ENCODE data around the gene CYP4F12.
"Not testable (repeated sequence)": the region's sequence is repeated elsewhere in the genome, so short reads cannot be mapped to it uniquely, and the experiment has no call there.

The CYP4F12 gene

GRCh38 chr19:15650123-15650522 is 22.8 kb upstream of the CYP4F12 start:
- not testable (repeated sequence) for DNase-seq (ENCODE audit: low read depth in 3 of 3)

DNA sequence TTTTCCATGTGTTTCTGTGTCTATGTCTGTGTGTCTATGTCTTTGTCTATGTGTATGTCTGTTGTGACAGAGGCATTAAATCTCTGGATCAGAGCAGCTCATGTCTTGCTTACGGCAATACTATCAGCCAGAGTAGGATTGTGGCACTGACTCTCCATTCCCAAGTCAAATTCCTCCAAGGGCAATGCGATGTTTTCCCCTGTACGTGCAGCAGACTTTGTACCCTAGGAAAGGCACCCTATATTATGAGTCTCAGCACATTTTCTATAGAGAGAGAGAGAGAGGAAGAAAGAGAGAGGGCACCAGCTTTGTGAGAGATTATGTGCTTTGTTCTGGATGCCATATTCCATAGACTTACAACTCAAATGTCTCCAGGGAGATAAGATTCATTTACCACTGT is 21.1 kb upstream of the CYP4F12 start:
- DNase-seq (ENCODE audit: low read depth in 3 of 3): no peak

DNA sequence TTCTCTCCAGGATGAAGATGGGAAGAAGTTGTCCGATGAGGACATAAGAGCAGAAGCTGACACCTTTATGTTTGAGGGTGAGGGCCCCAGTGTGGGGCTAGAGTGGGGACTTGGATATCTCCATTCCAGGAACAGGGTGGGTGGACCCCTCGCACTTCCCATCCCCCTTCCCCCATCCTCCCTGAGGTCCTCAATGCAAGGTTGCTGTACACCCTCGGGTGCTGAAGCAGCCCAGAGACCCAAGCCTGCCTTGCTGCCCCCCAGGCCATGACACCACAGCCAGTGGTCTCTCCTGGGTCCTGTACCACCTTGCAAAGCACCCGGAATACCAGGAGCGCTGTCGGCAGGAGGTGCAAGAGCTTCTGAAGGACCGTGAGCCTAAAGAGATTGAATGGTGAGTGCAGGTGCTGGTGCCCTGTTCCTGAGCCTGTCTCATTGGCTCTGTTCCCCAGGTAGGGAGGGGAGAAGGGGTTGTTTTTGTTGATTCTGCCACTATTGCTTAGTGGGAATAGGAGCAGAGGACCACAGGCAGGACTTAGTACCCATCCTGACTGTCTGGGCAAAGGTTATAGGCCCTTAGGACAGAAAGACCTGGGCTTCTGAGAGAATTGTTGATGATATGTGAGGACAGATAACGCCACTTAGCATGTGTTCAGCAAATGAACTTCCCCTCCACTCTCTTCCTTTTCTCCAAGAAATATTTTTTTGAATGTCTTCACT is 20.2 kb upstream of the CYP4F12 start:
- no peak for DNase-seq (ENCODE audit: low read depth in 3 of 3)

DNA sequence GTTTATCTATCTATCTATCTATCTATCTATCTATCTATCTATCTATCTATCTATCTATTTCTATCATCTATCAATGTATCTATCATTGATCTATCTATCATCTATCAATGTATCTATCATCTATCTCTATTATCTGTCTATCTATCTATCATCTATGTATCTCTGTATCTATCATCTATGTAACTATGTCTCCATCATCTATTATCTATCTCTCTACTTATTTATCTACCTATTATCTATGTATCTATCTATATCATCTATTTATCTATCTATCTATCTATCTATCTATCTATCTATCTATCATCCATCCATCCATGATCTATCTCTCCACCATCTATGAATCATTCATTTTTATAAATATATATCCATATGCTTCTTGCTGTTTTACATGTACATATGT is 16.4 kb upstream of the CYP4F12 start:
- no peak for DNase-seq (ENCODE audit: low read depth in 3 of 3)

DNA sequence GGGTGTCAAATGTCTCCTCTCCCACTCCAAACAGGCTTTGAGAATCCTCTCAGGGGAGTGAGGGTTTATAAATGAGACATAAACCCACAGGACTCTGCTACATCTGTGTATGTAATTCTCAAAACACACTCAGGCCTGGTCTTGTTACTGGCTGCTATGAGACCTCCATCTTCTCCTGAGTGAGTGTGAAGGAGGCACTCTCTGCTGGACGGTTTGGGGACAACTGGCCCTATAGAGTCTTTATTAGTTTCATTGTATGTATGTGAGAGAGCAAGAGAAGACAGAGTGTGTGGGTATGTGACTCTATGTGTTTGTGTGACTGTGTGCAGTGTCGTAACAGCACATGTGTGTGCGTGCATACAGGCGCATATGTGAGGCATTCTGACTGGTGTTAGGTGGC is 9.6 kb upstream of the CYP4F12 start:
- no peak for DNase-seq (ENCODE audit: low read depth in 3 of 3)

DNA sequence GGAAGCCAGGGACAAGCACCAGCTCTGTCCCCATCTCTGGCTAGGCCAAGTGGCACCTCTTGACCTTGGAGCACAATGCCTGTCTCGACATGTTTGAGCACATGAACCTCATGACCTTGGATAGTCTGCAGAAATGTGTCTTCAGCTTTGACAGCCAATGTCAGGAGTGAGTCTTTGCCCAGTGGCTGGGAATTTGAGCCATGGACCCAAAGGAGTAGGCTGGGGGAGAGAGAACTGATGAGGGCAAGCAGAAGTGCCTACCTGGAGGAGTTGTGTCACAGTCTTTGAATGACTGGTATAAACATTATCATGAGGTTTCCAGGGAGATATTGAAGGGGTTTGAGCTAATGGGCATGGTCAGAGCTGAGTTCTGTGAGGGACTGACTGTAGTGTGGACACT is 6.7 kb upstream of the CYP4F12 start:
- no peak for DNase-seq (ENCODE audit: low read depth in 3 of 3)

GRCh38 chr19:15666883-15667282 is 6.0 kb upstream of the CYP4F12 start:
- no peak for DNase-seq (ENCODE audit: low read depth in 3 of 3)

- no peak for DNase-seq (ENCODE audit: low read depth in 3 of 3)
Observed at GRCh38 chr19:15669440-15669839, 3.4 kb upstream of the CYP4F12 start.

- no peak for DNase-seq (ENCODE audit: low read depth in 3 of 3)
Observed at GRCh38 chr19:15669891-15670290, 3.0 kb upstream of the CYP4F12 start.

GRCh38 chr19:15671237-15671821 is 1.6 kb upstream of the CYP4F12 start:
- no peak for DNase-seq (ENCODE audit: low read depth in 3 of 3)

- DNase-seq (ENCODE audit: low read depth in 3 of 3): no peak
Observed at GRCh38 chr19:15671891-15672579, 852 bp upstream of the CYP4F12 start.

GRCh38 chr19:15673176-15673654 is 328 bp downstream of the CYP4F12 start:
- no peak for DNase-seq (ENCODE audit: low read depth in 3 of 3)

GRCh38 chr19:15675560-15675959 is 2.7 kb downstream of the CYP4F12 start:
- no peak for DNase-seq (ENCODE audit: low read depth in 3 of 3)

DNA sequence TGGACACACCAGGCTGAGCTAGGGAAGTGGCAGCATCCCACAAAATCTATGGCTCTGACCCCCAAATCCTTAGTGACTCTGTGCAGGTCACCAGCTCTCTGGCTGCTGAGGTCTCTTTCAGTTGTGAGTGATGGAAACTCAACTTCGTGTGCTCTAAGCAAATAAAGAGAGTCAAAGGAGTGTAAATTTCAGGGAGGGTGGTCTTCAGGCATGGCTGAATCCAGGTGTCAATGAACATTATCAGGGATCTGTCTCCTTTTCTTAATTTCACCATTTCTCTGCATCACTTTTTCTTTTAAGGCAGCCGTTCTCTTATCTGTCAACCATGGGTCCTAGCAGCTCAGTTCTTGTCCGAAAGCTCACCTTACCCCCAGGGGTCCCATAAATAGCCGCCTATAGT is 6.2 kb downstream of the CYP4F12 start:
- DNase-seq (ENCODE audit: low read depth in 3 of 3): no peak

DNA sequence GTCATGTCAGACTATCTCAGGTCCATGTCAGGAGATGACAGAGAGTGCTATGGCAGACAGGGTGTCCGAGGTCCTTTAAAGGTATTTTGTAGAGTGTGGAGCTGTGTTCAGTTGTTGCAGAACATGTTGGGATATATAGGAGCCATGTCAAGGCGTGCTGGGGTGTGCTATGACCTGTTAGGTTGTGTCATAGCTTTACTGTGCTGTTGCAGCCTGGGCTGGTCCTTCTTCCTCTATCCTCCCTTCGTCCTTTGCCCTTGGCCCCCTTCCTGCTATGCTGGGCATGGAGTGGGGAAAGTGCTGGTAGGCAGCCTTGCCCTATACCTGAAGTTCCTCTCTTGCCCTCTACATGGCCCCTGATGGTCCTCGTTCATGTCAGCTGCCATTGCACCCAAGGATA is 7.0 kb downstream of the CYP4F12 start:
- DNase-seq (ENCODE audit: low read depth in 3 of 3): not testable (repeated sequence)

- no peak for DNase-seq (ENCODE audit: low read depth in 3 of 3)
Observed at GRCh38 chr19:15680478-15681322, 7.8 kb downstream of the CYP4F12 start.

DNA sequence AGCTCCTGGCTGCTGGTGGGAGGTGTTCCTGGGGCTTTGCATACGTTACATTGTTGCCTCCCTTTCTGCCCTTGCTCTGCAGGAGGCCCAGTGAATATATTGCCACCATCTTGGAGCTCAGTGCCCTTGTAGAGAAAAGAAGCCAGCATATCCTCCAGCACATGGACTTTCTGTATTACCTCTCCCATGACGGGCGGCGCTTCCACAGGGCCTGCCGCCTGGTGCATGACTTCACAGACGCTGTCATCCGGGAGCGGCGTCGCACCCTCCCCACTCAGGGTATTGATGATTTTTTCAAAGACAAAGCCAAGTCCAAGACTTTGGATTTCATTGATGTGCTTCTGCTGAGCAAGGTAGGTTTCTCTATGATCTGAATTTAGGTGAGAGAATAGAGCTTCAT is 10.5 kb downstream of the CYP4F12 start:
- DNase-seq (ENCODE audit: low read depth in 3 of 3): no peak

DNA sequence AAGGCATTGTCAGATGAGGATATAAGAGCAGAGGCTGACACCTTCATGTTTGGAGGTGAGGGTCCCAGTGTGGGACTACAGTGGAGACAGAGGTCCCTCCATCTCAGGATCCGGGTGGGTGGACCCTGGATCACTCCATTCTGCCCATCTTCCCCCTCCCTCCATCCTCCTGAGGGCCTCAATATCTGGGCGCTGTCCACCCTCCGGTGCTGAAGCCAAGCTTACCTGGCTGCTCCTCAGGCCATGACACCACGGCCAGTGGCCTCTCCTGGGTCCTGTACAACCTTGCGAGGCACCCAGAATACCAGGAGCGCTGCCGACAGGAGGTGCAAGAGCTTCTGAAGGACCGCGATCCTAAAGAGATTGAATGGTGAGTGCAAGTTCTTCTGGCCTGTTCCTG is 11.9 kb downstream of the CYP4F12 start:
- no peak for DNase-seq (ENCODE audit: low read depth in 3 of 3)

DNA sequence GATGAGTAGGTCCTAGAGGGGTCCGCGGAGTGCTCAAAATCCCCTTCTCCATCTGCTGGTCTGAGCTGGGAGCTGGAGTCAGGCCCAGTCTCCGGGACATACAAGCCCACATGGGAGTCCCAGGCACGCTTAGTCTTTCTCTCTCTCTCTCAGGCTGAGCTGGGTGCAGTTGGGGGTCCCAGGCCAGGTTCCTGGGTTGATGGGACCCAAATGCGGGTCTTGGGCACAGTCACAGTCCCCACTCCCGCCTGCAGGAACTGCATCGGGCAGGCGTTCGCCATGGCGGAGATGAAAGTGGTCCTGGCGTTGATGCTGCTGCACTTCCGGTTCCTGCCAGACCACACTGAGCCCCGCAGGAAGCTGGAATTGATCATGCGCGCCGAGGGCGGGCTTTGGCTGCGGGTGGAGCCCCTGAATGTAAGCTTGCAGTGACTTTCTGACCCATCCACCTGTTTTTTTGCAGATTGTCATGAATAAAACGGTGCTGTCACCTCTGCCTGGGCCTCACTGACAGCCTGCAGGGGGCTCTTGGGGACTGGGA is 23.8 kb downstream of the CYP4F12 start:
- no peak for DNase-seq (ENCODE audit: low read depth in 3 of 3)

DNA sequence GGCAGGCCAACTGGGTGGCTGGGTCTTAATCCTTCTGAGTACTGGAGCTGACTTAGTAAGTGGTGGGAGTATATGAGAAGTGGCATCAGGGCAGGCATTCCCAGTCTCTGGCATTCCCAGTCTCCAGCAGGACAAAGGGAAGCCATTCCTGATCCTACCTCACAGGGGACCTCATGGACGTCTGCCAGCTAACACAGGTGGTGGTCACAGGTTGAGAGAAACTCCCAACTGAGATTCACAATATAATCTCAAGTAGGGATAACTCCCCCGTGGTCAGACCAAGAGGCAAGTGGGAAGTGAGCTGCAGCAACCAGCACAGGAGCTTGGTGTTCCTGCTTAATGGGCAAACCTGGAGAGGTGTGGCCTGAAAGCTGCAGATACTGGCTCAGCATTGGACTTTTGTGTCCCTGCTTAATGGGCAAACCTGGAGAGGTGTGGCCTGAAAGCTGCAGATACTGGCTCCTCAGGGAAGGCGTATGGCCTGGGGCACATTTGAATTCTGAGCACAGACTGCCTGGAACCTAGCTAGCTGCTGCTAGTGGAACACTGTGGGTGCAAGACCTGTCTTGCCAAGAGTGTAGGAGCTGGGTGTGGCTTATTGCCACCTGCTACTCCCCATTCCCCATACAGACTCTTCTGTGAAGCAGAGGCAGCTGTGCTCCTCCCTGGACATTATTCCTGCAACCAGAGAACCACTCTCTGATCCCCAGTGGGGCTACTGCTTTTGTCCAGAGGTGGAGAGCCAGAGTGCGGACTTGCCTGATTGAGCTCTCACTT is 29.1 kb downstream of the CYP4F12 start:
- no peak for DNase-seq (ENCODE audit: low read depth in 3 of 3)

GRCh38 chr19:15702534-15702930 is 29.6 kb downstream of the CYP4F12 start:
- DNase-seq (ENCODE audit: low read depth in 3 of 3): no peak

Measured in stimulated activated CD4-positive, alpha-beta T cell treated with anti-CD3 and anti-CD28 coated beads, TNF-alpha, amount 100 ng/mL, for 48 hours (primary cell).